ENCODE data around the gene TBL1XR1.

GRCh38 chr3:177221744-177222143 is 24.5 kb upstream of the TBL1XR1 start:
- TF ChIP-seq CTCF (IDR thresholded peaks at IDR 0.05; ENCODE audit: low read length) (no peak), EZH2 (IDR thresholded peaks at IDR 0.05; ENCODE audit: borderline replicate concordance, low read length) (no peak)

Data from OCI-LY1 (cell line).